B cell (primary cell): ENCODE results near the gene ZNF565.

Experiments
- EZH2 ChIP-seq: IDR thresholded peaks from 2 replicates; pipeline ENCODE4 v1.6.1; 2012; ENCODE audit warnings: borderline replicate concordance, low read depth, mild to moderate bottlenecking, moderate library complexity, low read length; ENCODE audit not compliant: insufficient read depth, poor library complexity, severe bottlenecking
- TF ChIP-seq, protein P1 (sequence below): fragments of 200-600 bp; IDR thresholded peaks from one replicate; pipeline ENCODE4 v1.8.0; 2022; ENCODE audit warnings: antibody characterized with exemption, mild to moderate bottlenecking

DNA sequence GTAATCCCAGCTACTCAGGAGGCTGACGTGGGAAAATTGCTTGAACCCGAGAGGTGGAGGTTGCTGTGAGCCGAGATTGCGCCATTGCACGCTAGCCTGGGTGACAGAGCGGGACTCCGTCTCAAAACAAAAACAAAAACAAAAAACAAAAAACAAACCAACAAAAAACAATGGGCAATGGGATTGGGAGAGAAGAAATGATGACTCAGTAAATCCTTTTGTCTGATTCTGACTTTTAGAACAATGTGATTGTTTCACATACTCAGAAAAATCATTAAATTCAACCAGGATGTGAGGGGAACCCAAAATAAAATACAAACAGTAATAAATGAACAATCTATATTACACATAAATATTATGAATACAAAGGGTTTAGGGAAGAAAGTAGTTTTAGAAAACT lies 5.1 kb downstream of the ZNF565 start:
- TF ChIP-seq, protein P1, sequence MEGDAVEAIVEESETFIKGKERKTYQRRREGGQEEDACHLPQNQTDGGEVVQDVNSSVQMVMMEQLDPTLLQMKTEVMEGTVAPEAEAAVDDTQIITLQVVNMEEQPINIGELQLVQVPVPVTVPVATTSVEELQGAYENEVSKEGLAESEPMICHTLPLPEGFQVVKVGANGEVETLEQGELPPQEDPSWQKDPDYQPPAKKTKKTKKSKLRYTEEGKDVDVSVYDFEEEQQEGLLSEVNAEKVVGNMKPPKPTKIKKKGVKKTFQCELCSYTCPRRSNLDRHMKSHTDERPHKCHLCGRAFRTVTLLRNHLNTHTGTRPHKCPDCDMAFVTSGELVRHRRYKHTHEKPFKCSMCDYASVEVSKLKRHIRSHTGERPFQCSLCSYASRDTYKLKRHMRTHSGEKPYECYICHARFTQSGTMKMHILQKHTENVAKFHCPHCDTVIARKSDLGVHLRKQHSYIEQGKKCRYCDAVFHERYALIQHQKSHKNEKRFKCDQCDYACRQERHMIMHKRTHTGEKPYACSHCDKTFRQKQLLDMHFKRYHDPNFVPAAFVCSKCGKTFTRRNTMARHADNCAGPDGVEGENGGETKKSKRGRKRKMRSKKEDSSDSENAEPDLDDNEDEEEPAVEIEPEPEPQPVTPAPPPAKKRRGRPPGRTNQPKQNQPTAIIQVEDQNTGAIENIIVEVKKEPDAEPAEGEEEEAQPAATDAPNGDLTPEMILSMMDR, result no peak
- TF ChIP-seq EZH2, result no peak
